ENCODE data around the gene DOCK3.

Gene DOCK3

GRCh38 chr3:51393134-51393495 is 718.4 kb downstream of the DOCK3 start:
- Histone ChIP-seq H3K4me1 (ENCODE audit: control insufficient read depth, low read length) (peaks cover 54% of the 10 kb centered on the region), H3K27me3 (ENCODE audit: control insufficient read depth, low read length) (no peaks in the 10 kb centered on the region), H3K79me2 (ENCODE audit: control insufficient read depth, low read length) (peaks cover 85% of the 10 kb centered on the region), H3K4me2 (ENCODE audit: low read length) (peak overlapping the region; percentile 80), H3F3A (ENCODE audit: control insufficient read depth, insufficient read depth) (peaks cover 35% of the 10 kb centered on the region), H3K27ac (ENCODE audit: low read depth, low read length) (no peak overlapping the region), H3K9me2 (replicated peaks; ENCODE audit: control insufficient read depth, low read length) (no peaks in the 10 kb centered on the region), H4K20me1 (ENCODE audit: control insufficient read depth, insufficient read depth, low read depth, low read length) (peaks cover 16% of the 10 kb centered on the region), H3K36me3 (ENCODE audit: control insufficient read depth, low read length) (peaks cover 88% of the 10 kb centered on the region), H3K9me3 (ENCODE audit: control insufficient read depth, insufficient read depth, low read length) (no peaks in the 10 kb centered on the region), H3K4me3 (ENCODE audit: low read length) (peak overlapping the region; percentile 88; the same call in 1 of the 2 replicates)
- TF ChIP-seq EZH2phosphoT487 (IDR thresholded peaks at IDR 0.05; ENCODE audit: borderline replicate concordance, low read length), result no peak
- TF ChIP-seq, protein P1, sequence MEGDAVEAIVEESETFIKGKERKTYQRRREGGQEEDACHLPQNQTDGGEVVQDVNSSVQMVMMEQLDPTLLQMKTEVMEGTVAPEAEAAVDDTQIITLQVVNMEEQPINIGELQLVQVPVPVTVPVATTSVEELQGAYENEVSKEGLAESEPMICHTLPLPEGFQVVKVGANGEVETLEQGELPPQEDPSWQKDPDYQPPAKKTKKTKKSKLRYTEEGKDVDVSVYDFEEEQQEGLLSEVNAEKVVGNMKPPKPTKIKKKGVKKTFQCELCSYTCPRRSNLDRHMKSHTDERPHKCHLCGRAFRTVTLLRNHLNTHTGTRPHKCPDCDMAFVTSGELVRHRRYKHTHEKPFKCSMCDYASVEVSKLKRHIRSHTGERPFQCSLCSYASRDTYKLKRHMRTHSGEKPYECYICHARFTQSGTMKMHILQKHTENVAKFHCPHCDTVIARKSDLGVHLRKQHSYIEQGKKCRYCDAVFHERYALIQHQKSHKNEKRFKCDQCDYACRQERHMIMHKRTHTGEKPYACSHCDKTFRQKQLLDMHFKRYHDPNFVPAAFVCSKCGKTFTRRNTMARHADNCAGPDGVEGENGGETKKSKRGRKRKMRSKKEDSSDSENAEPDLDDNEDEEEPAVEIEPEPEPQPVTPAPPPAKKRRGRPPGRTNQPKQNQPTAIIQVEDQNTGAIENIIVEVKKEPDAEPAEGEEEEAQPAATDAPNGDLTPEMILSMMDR (IDR thresholded peaks at IDR 0.05; ENCODE audit: low read depth, low read length, poor library complexity, severe bottlenecking), result no peak

GRCh38 chr3:51393564-51393963 is 718.8 kb downstream of the DOCK3 start:
- Histone ChIP-seq H3K79me2 (ENCODE audit: control insufficient read depth, low read length) (peaks cover 81% of the 10 kb centered on the region), H4K20me1 (ENCODE audit: control insufficient read depth, insufficient read depth, low read depth, low read length) (peaks cover 16% of the 10 kb centered on the region), H3F3A (ENCODE audit: control insufficient read depth, insufficient read depth) (peaks cover 36% of the 10 kb centered on the region), H3K9me2 (replicated peaks; ENCODE audit: control insufficient read depth, low read length) (no peaks in the 10 kb centered on the region), H3K27me3 (ENCODE audit: control insufficient read depth, low read length) (no peaks in the 10 kb centered on the region), H3K36me3 (ENCODE audit: control insufficient read depth, low read length) (peaks cover 87% of the 10 kb centered on the region), H3K27ac (ENCODE audit: low read depth, low read length) (no peak overlapping the region), H3K4me1 (ENCODE audit: control insufficient read depth, low read length) (peaks cover 49% of the 10 kb centered on the region), H3K4me3 (ENCODE audit: low read length) (no peak overlapping the region), H3K4me2 (ENCODE audit: low read length) (peak overlapping the region; percentile 80), H3K9me3 (ENCODE audit: control insufficient read depth, insufficient read depth, low read length) (no peaks in the 10 kb centered on the region)
- TF ChIP-seq EZH2phosphoT487 (IDR thresholded peaks at IDR 0.05; ENCODE audit: borderline replicate concordance, low read length), result no peak
- TF ChIP-seq, protein P1 (IDR thresholded peaks at IDR 0.05; ENCODE audit: low read depth, low read length, poor library complexity, severe bottlenecking), result no peak

GRCh38 chr3:51394541-51394940 is 719.8 kb downstream of the DOCK3 start:
- Histone ChIP-seq H3K9me2 (replicated peaks; ENCODE audit: control insufficient read depth, low read length) (no peaks in the 10 kb centered on the region), H3K4me3 (ENCODE audit: low read length) (peak overlapping the region; percentile 2; the same call in 1 of the 2 replicates), H3K4me2 (ENCODE audit: low read length) (peak overlapping the region; percentile 80), H3K27me3 (ENCODE audit: control insufficient read depth, low read length) (no peaks in the 10 kb centered on the region), H3K27ac (ENCODE audit: low read depth, low read length) (no peak overlapping the region), H3K36me3 (ENCODE audit: control insufficient read depth, low read length) (peaks cover 87% of the 10 kb centered on the region), H4K20me1 (ENCODE audit: control insufficient read depth, insufficient read depth, low read depth, low read length) (peaks cover 16% of the 10 kb centered on the region), H3K79me2 (ENCODE audit: control insufficient read depth, low read length) (peaks cover 76% of the 10 kb centered on the region), H3K4me1 (ENCODE audit: control insufficient read depth, low read length) (peaks cover 40% of the 10 kb centered on the region), H3K9me3 (ENCODE audit: control insufficient read depth, insufficient read depth, low read length) (no peaks in the 10 kb centered on the region), H3F3A (ENCODE audit: control insufficient read depth, insufficient read depth) (peaks cover 36% of the 10 kb centered on the region)
- TF ChIP-seq, protein P1 (IDR thresholded peaks at IDR 0.05; ENCODE audit: low read depth, low read length, poor library complexity, severe bottlenecking), result no peak
- TF ChIP-seq EZH2phosphoT487 (IDR thresholded peaks at IDR 0.05; ENCODE audit: borderline replicate concordance, low read length), result no peak

Measured in DOHH2 (cell line).